ENCODE results near the gene EPHB1.
"Not testable (repeated sequence)": the region's sequence is repeated elsewhere in the genome, so short reads cannot be mapped to it uniquely, and the experiment has no call there.

EPHB1 gene

GRCh38 chr3:134956844-134957243 is 161.8 kb downstream of the EPHB1 start:
- no peak overlapping the region for H3K4me3 ChIP-seq (ENCODE audit: low read depth, low read length)
- in situ Hi-C loops (cut with HindIII; ENCODE audit: low sequenced_read_pairs): no loop called here
- TF ChIP-seq CTCF (IDR thresholded peaks at IDR 0.05; ENCODE audit: low read depth, low read length): no peak
- DNase-seq (ENCODE audit: low read depth, low spot score): no peak

- no peak for TF ChIP-seq CTCF (IDR thresholded peaks at IDR 0.05; ENCODE audit: low read depth, low read length)
- in situ Hi-C loops (cut with HindIII; ENCODE audit: low sequenced_read_pairs): no loop called here
- H3K4me3 ChIP-seq (ENCODE audit: low read depth, low read length): no peak overlapping the region
- DNase-seq (ENCODE audit: low read depth, low spot score): no peak
These were observed 164.5 kb downstream of the EPHB1 start for GRCh38 chr3:134959516-134959915.

GRCh38 chr3:134964226-134964625 is 169.2 kb downstream of the EPHB1 start:
- in situ Hi-C loops (cut with HindIII; ENCODE audit: low sequenced_read_pairs): no loop called here
- no peak for TF ChIP-seq CTCF (IDR thresholded peaks at IDR 0.05; ENCODE audit: low read depth, low read length)
- DNase-seq (ENCODE audit: low read depth, low spot score): no peak
- no peak overlapping the region for H3K4me3 ChIP-seq (ENCODE audit: low read depth, low read length)

GRCh38 chr3:134965865-134966481 is 170.9 kb downstream of the EPHB1 start:
- DNase-seq (ENCODE audit: low read depth, low spot score): no peak
- in situ Hi-C loops (cut with HindIII; ENCODE audit: low sequenced_read_pairs): no loop called here
- TF ChIP-seq CTCF (IDR thresholded peaks at IDR 0.05; ENCODE audit: low read depth, low read length): no peak
- H3K4me3 ChIP-seq (ENCODE audit: low read depth, low read length): no peak overlapping the region

- in situ Hi-C loops (cut with HindIII; ENCODE audit: low sequenced_read_pairs): no loop called here
- TF ChIP-seq CTCF (IDR thresholded peaks at IDR 0.05; ENCODE audit: low read depth, low read length): no peak
- no peak overlapping the region for H3K4me3 ChIP-seq (ENCODE audit: low read depth, low read length)
- no peak for DNase-seq (ENCODE audit: low read depth, low spot score)
These were observed 175.8 kb downstream of the EPHB1 start for GRCh38 chr3:134970895-134971294.

- TF ChIP-seq CTCF (IDR thresholded peaks at IDR 0.05; ENCODE audit: low read depth, low read length): no peak
- H3K4me3 ChIP-seq (ENCODE audit: low read depth, low read length): no peak overlapping the region
- DNase-seq (ENCODE audit: low read depth, low spot score): no peak
- in situ Hi-C loops (cut with HindIII; ENCODE audit: low sequenced_read_pairs): no loop called here
These were observed 176.2 kb downstream of the EPHB1 start for GRCh38 chr3:134971306-134971705.

GRCh38 chr3:134971907-134972306 is 176.8 kb downstream of the EPHB1 start:
- in situ Hi-C loops (cut with HindIII; ENCODE audit: low sequenced_read_pairs); DNase-seq (ENCODE audit: low read depth, low spot score); H3K4me3 ChIP-seq (ENCODE audit: low read depth, low read length): not testable (repeated sequence)

All from astrocyte of the spinal cord (primary cell).